Measurements from ENCODE around the gene SEL1L3.
A peak's percentile ranks its signal among the peaks of the same experiment; 100 is the strongest.
"Not testable (repeated sequence)": the region's sequence is repeated elsewhere in the genome, so short reads cannot be mapped to it uniquely, and the experiment has no call there.

The SEL1L3 gene

DNA sequence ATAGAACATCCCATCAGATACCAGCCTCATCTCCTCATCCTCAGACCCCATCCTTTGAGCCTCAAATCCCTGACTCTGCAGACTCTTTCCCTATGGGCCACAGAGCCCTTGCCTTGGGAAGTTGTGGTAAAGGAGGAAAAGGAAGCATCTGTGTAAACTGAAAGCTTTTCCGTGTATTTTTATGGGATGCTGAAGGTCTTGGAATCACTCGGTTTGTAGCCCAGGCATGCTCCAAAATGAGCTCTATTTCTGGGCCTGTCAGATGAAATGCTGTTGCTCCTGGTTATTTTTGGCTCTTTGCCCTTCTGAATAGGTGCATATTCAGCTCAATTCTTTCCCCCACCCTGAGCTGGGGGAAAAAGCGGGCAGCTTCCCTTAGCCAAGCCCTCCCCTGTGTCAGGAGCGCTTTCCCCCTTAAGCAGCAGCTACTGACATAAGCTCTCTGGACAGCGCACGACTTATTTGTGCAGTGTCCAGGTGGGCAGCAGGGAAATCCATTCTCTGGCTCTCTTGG is 5.0 kb upstream of the SEL1L3 start:
- no peak for DNase-seq (ENCODE audit: low read depth in 1 of 2, low spot score in 1 of 2)
- no peak overlapping the region for H3K27ac ChIP-seq (replicated peaks)
- TF ChIP-seq GABPA (IDR thresholded peaks at IDR 0.05; ENCODE audit: low read depth) = no peak
- no peak overlapping the region for H3K4me3 ChIP-seq (replicated peaks; ENCODE audit: insufficient read depth, low read length)
- H3K27me3 ChIP-seq (ENCODE audit: insufficient read depth, poor library complexity, severe bottlenecking) = peaks cover 3% of the 10 kb centered on the region

- H3K4me3 ChIP-seq (replicated peaks; ENCODE audit: insufficient read depth, low read length); H3K27ac ChIP-seq (replicated peaks); H3K27me3 ChIP-seq (ENCODE audit: insufficient read depth, poor library complexity, severe bottlenecking); DNase-seq (ENCODE audit: low read depth in 1 of 2, low spot score in 1 of 2): not testable (repeated sequence)
Measured at GRCh38 chr4:25866401-25866800, 3.6 kb upstream of the SEL1L3 start.

- no peak overlapping the region for H3K4me3 ChIP-seq (replicated peaks; ENCODE audit: insufficient read depth, low read length)
- peaks cover 3% of the 10 kb centered on the region for H3K27me3 ChIP-seq (ENCODE audit: insufficient read depth, poor library complexity, severe bottlenecking)
- DNase-seq (ENCODE audit: low read depth in 1 of 2, low spot score in 1 of 2) = no peak
- no peak for TF ChIP-seq GABPA (IDR thresholded peaks at IDR 0.05; ENCODE audit: low read depth)
- TF ChIP-seq SPI1 (IDR thresholded peaks at IDR 0.05; ENCODE audit: borderline replicate concordance, low read depth) = no peak
- TF ChIP-seq REST (IDR thresholded peaks at IDR 0.05; ENCODE audit: insufficient replicate concordance, low read depth) = no peak
- TF ChIP-seq, protein P1, sequence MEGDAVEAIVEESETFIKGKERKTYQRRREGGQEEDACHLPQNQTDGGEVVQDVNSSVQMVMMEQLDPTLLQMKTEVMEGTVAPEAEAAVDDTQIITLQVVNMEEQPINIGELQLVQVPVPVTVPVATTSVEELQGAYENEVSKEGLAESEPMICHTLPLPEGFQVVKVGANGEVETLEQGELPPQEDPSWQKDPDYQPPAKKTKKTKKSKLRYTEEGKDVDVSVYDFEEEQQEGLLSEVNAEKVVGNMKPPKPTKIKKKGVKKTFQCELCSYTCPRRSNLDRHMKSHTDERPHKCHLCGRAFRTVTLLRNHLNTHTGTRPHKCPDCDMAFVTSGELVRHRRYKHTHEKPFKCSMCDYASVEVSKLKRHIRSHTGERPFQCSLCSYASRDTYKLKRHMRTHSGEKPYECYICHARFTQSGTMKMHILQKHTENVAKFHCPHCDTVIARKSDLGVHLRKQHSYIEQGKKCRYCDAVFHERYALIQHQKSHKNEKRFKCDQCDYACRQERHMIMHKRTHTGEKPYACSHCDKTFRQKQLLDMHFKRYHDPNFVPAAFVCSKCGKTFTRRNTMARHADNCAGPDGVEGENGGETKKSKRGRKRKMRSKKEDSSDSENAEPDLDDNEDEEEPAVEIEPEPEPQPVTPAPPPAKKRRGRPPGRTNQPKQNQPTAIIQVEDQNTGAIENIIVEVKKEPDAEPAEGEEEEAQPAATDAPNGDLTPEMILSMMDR (IDR thresholded peaks at IDR 0.05; ENCODE audit: insufficient read depth, low read length) = no peak
- H3K27ac ChIP-seq (replicated peaks) = no peak overlapping the region
Measured at GRCh38 chr4:25865586-25865985, 2.8 kb upstream of the SEL1L3 start.

- H3K27me3 ChIP-seq (ENCODE audit: insufficient read depth, poor library complexity, severe bottlenecking) = peaks cover 3% of the 10 kb centered on the region
- DNase-seq (ENCODE audit: low read depth in 1 of 2, low spot score in 1 of 2) = no peak
- TF ChIP-seq SPI1 (IDR thresholded peaks at IDR 0.05; ENCODE audit: borderline replicate concordance, low read depth) (no peak), REST (IDR thresholded peaks at IDR 0.05; ENCODE audit: insufficient replicate concordance, low read depth) (no peak), GABPA (IDR thresholded peaks at IDR 0.05; ENCODE audit: low read depth) (no peak), POLR2AphosphoS5 (IDR thresholded peaks at IDR 0.05; ENCODE audit: low read depth) (no peak)
- TF ChIP-seq, protein P1 (IDR thresholded peaks at IDR 0.05; ENCODE audit: insufficient read depth, low read length) = no peak
- no peak overlapping the region for H3K4me3 ChIP-seq (replicated peaks; ENCODE audit: insufficient read depth, low read length)
- no peak overlapping the region for H3K27ac ChIP-seq (replicated peaks)
Measured at GRCh38 chr4:25863831-25864418, 1.1 kb upstream of the SEL1L3 start.

GRCh38 chr4:25863347-25863784 is 578 bp upstream of the SEL1L3 start:
- no peak for DNase-seq (ENCODE audit: low read depth in 1 of 2, low spot score in 1 of 2)
- peak overlapping the region; percentile 68 for H3K4me3 ChIP-seq (replicated peaks; ENCODE audit: insufficient read depth, low read length)
- TF ChIP-seq POLR2AphosphoS5 (IDR thresholded peaks at IDR 0.05; ENCODE audit: low read depth) (no peak), SPI1 (IDR thresholded peaks at IDR 0.05; ENCODE audit: borderline replicate concordance, low read depth) (no peak), REST (IDR thresholded peaks at IDR 0.05; ENCODE audit: insufficient replicate concordance, low read depth) (no peak), GABPA (IDR thresholded peaks at IDR 0.05; ENCODE audit: low read depth) (no peak)
- TF ChIP-seq, protein P1 (IDR thresholded peaks at IDR 0.05; ENCODE audit: insufficient read depth, low read length) = no peak
- no peak overlapping the region for H3K27ac ChIP-seq (replicated peaks)
- peaks cover 3% of the 10 kb centered on the region for H3K27me3 ChIP-seq (ENCODE audit: insufficient read depth, poor library complexity, severe bottlenecking)
